22Rv1 (cell line): ENCODE results near the gene EPPIN.

Experiments used
- H3K27ac ChIP-seq: fragments of 450-650 bp; 2 replicates; pipeline ENCODE4 v1.5.1; 2017
- ZFX ChIP-seq: fragments of 450-650 bp; IDR thresholded peaks from 2 replicates; pipeline ENCODE4 v1.6.1; 2017; ENCODE audit warnings: antibody characterized with exemption, borderline replicate concordance
- TF ChIP-seq, protein P1 (sequence below): fragments of 450-650 bp; IDR thresholded peaks from 2 replicates; pipeline ENCODE4 v1.5.1; 2017; ENCODE audit warnings: mild to moderate bottlenecking

EPPIN gene

DNA sequence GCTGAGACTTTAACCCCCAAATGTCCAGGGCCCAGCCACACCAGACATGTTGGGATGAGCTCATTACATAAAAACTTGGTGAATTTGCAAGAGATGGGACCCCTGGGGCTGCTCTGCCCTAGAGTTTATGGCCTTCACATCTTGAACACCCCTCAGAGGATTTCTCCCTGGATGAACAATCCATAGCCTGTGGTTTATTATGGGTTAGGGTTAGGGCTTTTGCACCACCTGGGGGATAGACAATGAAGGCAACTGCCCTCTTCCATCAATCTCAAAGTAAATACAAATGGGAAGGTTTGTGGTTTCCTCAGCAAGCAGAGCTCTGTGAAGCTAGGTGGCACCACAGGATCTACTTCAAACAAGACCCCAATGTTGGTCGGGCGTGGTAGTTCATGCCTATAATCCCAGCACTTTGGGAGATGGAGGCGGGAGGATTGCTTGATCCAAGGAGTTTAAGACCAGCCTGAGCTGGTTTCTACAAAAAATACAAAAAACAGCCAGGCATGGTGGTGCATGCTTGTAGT, 49.2 kb downstream of the EPPIN start:
- TF ChIP-seq, protein P1, sequence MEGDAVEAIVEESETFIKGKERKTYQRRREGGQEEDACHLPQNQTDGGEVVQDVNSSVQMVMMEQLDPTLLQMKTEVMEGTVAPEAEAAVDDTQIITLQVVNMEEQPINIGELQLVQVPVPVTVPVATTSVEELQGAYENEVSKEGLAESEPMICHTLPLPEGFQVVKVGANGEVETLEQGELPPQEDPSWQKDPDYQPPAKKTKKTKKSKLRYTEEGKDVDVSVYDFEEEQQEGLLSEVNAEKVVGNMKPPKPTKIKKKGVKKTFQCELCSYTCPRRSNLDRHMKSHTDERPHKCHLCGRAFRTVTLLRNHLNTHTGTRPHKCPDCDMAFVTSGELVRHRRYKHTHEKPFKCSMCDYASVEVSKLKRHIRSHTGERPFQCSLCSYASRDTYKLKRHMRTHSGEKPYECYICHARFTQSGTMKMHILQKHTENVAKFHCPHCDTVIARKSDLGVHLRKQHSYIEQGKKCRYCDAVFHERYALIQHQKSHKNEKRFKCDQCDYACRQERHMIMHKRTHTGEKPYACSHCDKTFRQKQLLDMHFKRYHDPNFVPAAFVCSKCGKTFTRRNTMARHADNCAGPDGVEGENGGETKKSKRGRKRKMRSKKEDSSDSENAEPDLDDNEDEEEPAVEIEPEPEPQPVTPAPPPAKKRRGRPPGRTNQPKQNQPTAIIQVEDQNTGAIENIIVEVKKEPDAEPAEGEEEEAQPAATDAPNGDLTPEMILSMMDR, result no peak
- TF ChIP-seq ZFX, result no peak
- H3K27ac ChIP-seq, result no peak overlapping the region

DNA sequence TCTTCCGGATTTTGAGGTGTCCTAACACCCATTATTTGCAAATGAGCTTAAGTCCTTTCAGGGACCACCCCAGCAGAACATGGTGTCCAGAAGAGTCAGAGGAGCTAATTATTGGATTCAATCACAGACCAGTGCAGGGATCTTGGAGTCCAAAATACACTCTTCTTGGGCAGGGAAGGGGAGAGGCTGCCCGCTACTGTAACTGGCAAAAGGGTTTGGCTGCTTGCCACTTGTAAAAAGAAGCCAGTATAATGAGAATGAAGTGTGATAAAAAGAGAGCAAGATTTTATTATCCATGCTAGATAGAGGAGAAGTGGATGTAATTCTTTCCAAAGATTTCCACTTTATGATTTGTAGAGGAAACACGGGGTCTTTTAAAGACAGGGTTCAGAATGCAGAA, 51.0 kb downstream of the EPPIN start:
- TF ChIP-seq ZFX, result no peak
- TF ChIP-seq, protein P1, result no peak
- H3K27ac ChIP-seq, result no peak overlapping the region

DNA sequence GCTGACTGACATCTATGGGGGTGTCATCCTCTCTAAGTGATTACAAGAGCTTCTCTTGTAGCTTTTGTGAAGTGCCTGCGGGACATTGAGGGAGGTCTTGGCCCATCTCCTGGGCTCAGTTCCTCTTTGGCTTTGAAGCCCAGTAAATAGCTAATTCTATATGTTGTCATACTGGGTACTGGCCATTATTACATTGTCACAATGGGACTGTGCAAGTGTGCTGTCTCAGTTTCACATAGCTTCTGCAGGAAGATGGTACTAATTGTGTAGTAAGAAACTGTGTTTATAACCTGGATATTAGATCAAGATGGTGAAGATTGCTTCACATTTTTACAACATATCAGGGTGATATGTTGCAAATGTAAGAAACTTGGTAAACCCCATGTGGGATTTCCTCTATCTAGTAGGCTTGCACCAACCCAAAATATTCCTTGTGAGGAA, 51.7 kb downstream of the EPPIN start:
- TF ChIP-seq ZFX, result no peak
- TF ChIP-seq, protein P1, result no peak
- H3K27ac ChIP-seq, result no peak overlapping the region
